Hypothalamus (tissue), 51 donors: Measurements from ENCODE around the gene CD164L2.
"Not testable (repeated sequence)": the region's sequence is repeated elsewhere in the genome, so short reads cannot be mapped to it uniquely, and the experiment has no call there.

ENCODE experiments used
- DNase-seq, 51 donors: peaks; one replicate each; lab custom pipeline; 2025; lab: John Stamatoyannopoulos, UW

CD164L2 gene

GRCh38 chr1:27391511-27392095 is 8.5 kb upstream of the CD164L2 start:
- DNase-seq: peak in 34 of 51 donors; percentile 9 to 67 (median 46)

GRCh38 chr1:27388337-27389005 is 5.3 kb upstream of the CD164L2 start:
- peak in 28 of 51 donors; percentile 5 to 50 (median 22) for DNase-seq

DNA sequence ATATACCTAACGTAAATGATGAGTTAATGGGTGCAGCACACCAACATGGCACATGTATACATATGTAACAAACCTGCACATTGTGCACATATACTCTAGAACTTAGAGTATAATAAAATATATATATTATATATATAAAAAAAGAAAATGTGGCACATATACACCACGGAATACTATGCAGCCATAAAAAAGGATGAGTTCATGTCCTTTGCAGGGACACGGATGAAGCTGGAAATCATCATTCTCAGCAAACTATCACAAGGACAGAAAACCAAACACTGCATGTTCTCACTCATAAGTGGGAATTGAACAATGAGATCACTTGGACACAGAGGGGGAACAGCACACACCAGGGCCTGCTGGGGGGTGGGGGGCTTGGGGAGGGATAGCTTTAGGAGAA is 1.7 kb upstream of the CD164L2 start:
- DNase-seq: not testable (repeated sequence)

- DNase-seq: no peak
Measured at GRCh38 chr1:27383661-27384060, 528 bp upstream of the CD164L2 start.

GRCh38 chr1:27381969-27382762 is 967 bp downstream of the CD164L2 start:
- DNase-seq: no peak

GRCh38 chr1:27380766-27381733 is 2.1 kb downstream of the CD164L2 start:
- DNase-seq: no peak

DNA sequence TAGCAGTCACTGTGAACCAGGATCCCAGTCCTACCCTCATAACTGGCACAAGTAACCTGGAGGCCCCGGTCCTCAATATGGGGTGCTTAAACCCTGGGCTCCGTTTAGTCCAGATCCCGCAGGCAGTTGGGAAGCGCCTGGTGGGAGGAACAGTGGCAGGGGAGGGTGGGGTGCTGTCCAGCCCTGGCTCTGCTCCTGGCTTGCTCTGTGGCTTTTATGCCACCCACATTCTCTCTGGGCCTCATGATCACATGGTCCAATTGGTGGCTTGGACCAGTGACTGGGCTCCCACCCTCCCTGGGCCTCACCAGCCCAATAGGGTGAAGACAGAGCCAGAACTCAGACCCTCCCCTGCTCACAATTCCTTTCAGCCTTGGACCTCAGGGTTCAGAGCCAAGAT is 2.9 kb downstream of the CD164L2 start:
- DNase-seq: no peak

DNA sequence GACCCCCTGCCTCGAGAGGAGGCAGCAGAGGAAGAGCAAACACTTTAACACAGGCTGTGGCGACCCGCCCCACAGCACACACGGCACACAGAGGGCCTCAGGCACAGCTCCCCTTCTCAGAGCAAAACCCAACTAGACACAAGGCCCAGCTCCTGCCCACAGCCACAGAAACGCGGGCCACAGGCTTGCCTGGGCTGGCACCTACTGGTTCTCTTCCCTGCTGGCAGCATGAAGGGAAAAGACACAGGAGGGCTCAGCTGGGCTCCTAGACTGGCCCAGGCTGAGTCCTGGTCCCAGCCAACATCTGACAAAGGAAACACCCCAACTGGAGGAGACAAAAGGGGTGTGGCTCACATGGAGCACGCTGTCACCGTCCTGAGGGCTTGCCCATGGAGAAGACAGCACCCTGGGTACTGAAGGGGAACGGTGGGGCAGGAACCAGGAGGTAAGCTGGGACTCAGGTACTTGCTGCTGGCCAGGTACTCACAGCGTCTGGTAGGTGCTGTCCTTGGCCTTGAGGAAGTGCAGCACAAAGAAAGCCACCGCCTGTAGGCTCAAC is 3.5 kb downstream of the CD164L2 start:
- DNase-seq: no peak

DNA sequence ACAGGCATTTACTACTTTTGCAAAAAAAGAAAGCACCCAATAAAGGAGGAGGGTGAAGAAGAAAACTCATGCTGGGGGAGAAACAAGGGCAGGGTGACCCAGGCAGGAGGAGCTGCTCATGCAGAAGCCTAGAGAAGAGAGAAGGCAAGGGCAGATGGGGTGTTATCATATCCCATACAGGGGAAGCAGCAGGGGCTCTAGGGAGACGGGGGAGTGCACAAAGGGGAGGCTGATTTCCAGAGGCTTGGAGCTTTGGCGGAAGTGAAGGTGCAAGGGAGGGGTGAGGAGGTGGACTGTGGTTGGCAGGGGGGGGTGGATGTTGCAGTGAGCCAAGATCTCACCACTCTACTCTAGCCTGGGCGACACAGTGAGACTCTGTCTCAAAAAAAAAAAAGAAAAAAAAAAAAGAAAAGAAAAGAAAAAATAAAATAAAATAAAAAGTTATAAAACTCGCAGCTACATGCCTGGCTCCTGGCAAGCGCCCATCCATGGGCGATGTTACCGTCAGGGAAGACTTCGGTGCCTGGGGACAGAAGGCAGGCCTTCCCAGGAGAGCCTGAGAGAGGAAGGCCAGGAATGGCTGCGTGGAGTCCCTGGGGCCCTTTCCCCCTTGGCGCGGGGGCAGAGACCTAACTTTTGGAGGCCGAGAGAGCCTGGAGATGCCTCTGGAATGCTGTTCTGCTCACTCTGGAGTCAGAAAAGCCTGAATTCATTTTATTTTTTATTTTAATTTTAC is 5.2 kb downstream of the CD164L2 start:
- DNase-seq: no peak

- DNase-seq: no peak
Measured at GRCh38 chr1:27374362-27375086, 8.6 kb downstream of the CD164L2 start, which contains the start of gene FCN3. FCN3 (minus strand) TSS chr1:27374824; CDS start chr1:27374818, 6 bp downstream.

DNA sequence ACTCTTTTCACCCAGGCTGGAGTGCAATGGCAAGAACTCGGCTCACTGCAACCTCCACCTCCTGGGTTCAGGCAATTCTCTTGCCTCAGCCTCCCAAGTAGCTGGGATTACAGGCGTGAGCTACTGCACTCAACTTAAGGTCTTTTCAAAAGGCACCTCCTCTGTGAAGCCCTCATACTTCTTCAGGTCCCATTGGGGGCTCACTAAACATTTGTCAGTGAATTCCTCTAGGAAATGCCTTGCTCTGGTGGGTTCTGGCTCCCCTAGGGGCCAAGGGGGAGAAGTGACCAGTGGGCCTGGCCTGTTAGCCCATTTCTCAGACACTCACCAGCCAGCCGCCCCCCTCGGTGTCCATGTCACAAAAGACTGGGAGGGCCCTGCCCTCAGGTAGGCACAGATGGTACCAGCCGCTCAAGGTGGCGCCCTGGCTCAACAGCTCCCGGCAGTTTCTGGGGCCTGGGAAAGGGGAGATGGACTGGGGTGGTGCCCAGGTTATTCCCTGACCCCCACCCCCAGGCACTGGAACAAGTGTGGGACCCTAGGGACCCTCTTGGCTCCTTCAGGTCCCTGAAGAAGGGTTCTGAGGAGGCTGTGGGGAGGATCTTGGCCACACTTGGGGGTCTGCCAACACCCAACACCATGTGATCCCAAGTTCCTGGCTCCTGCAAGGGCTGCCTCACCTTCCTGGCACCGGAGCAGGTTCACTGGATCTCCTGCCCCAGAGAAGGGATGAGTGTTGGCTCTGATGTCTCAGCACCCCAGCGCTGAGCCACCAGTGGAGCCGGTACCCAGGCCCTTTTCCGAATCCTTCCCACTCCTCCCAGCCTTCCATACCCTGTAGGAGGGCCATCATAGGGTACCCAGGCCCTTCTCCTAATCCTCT is 10.1 kb downstream of the CD164L2 start:
- no peak for DNase-seq

DNA sequence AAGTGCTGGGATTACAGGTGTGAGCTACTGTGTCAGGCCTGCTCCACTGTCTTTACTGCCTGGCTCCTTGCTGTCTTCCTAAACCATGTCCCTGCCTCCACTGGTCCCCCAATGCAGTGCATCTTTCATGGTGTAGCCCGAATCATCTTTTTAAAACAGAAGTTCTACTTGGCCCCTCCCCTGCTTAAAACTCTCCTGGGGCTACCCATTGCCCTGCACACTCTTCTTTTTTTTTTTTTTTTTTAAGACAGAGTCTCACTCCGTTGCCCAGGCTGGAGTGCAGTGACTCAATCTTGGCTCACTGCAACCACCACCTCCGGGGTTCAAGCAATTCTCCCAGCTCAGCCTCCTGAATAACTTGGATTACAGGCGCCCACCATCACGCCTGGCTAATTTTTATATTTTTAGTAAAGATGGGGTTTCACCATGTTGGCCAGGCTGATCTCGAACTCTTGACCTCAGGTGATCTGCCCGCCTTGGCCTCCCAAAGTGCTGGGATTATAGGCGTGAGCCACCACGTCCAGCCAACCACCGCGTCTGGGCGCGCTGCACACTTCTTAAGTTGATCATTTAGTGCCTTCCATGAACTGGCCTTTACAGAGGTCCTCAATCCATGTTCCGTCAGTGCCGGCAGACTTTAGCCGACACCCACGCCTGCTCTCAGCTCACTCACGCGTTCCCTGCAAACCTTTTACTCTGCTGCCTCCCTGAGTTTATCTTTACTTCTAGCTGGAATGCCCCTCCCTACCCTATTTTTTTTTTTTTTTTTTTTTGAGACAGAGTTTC is 10.9 kb downstream of the CD164L2 start:
- no peak for DNase-seq

GRCh38 chr1:27368869-27369582 is 14.1 kb downstream of the CD164L2 start:
- DNase-seq: no peak

- DNase-seq: no peak
Measured at GRCh38 chr1:27367160-27367650, 15.9 kb downstream of the CD164L2 start.

GRCh38 chr1:27366411-27367159 is 16.5 kb downstream of the CD164L2 start, which contains the start of gene MAP3K6:
MAP3K6 (minus strand) TSS chr1:27366961; CDS start chr1:27366597, 364 bp downstream.
- DNase-seq: peak in 39 of 51 donors; percentile 11 to 75 (median 45)
